Activated CD8-positive, alpha-beta memory T cell treated with anti-CD3 and anti-CD28 coated beads, Interleukin-2, amount 50 U/mL, for 1 hour (primary cell): Measurements from ENCODE around the gene CHST1.

ENCODE experiments used
- DNase-seq: peaks from one replicate; pipeline ENCODE4 v3.0.0-alpha.2; 2020; ENCODE audit errors: extremely low read depth

Gene CHST1

GRCh38 chr11:45659818-45660160 is 5.6 kb downstream of the CHST1 start:
- DNase-seq = no peak

GRCh38 chr11:45659031-45659817 is 6.2 kb downstream of the CHST1 start:
- no peak for DNase-seq

- no peak for DNase-seq
These were observed 7.0 kb downstream of the CHST1 start for GRCh38 chr11:45658292-45658991.

- no peak for DNase-seq
These were observed 7.7 kb downstream of the CHST1 start for GRCh38 chr11:45657496-45658260.

GRCh38 chr11:45655831-45656230 is 9.6 kb downstream of the CHST1 start:
- no peak for DNase-seq

GRCh38 chr11:45655347-45655756 is 10.1 kb downstream of the CHST1 start:
- DNase-seq = no peak

- DNase-seq = no peak
These were observed 10.5 kb downstream of the CHST1 start for GRCh38 chr11:45655012-45655283.

- no peak for DNase-seq
These were observed 11.0 kb downstream of the CHST1 start for GRCh38 chr11:45654231-45655011.

- DNase-seq = no peak
These were observed 12.1 kb downstream of the CHST1 start for GRCh38 chr11:45653277-45653676.

- no peak for DNase-seq
These were observed 12.6 kb downstream of the CHST1 start for GRCh38 chr11:45652781-45653180.

- no peak for DNase-seq
These were observed 13.3 kb downstream of the CHST1 start for GRCh38 chr11:45651841-45652749.

- DNase-seq = no peak
These were observed 14.3 kb downstream of the CHST1 start for GRCh38 chr11:45651156-45651555.

- DNase-seq = no peak
These were observed 15.0 kb downstream of the CHST1 start for GRCh38 chr11:45650166-45651095.

GRCh38 chr11:45649544-45650165 is 15.8 kb downstream of the CHST1 start:
- no peak for DNase-seq

- DNase-seq = no peak
These were observed 16.5 kb downstream of the CHST1 start for GRCh38 chr11:45648931-45649330.

GRCh38 chr11:45647786-45648185 is 17.6 kb downstream of the CHST1 start:
- DNase-seq = no peak

GRCh38 chr11:45647329-45647728 is 18.1 kb downstream of the CHST1 start:
- DNase-seq = no peak

- no peak for DNase-seq
These were observed 19.0 kb downstream of the CHST1 start for GRCh38 chr11:45646275-45646927.
